Stimulated activated naive B cell treated with anti-CD40 and anti-IgM and Interleukin-4, amounts not matched to agents 10 μg/mL and 1 μg/mL and 100 μg/mL, for 72 hours (primary cell): ENCODE measurements around the gene LGALS4.
A peak's percentile ranks its signal among the peaks of the same experiment; 100 is the strongest.
"Not testable (repeated sequence)": the region's sequence is repeated elsewhere in the genome, so short reads cannot be mapped to it uniquely, and the experiment has no call there.

Experiments
- ATAC-seq, 2 donors: fragments of 150-1000 bp; cut with Tn5 transposase; replicated peaks; 2 replicates each; pipeline ENCODE4 v1.10.0; 2021; ENCODE audit warnings: moderate library complexity in 1 of 2
- DNase-seq: peaks from one replicate; pipeline ENCODE4 v3.0.0; 2021
- H3K27ac Mint-ChIP-seq: one replicate; pipeline ENCODE4 v1.8.0; 2022; ENCODE audit warnings: mild to moderate bottlenecking, mixed read lengths
- H3K27me3 Mint-ChIP-seq, 2 donors: one replicate each; pipeline ENCODE4 v1.8.0; 2022; ENCODE audit warnings: mixed read lengths in 2 of 2
- H3K36me3 Mint-ChIP-seq, 2 donors: one replicate each; pipeline ENCODE4 v1.8.0; 2022; ENCODE audit warnings: mixed read lengths in 2 of 2, mild to moderate bottlenecking in 1 of 2
- H3K4me1 Mint-ChIP-seq, 2 donors: one replicate each; pipeline ENCODE4 v1.8.0; 2022; ENCODE audit warnings: mixed read lengths in 2 of 2, mild to moderate bottlenecking in 1 of 2
- H3K4me3 Mint-ChIP-seq, 2 donors: one replicate each; pipeline ENCODE4 v1.8.0; 2022; ENCODE audit warnings: mild to moderate bottlenecking in 2 of 2, mixed read lengths in 2 of 2, moderate library complexity in 1 of 2
- H3K9me3 Mint-ChIP-seq, 2 donors: one replicate each; pipeline ENCODE4 v1.8.0; 2022; ENCODE audit warnings: mixed read lengths in 2 of 2, mild to moderate bottlenecking in 1 of 2

LGALS4 gene

DNA sequence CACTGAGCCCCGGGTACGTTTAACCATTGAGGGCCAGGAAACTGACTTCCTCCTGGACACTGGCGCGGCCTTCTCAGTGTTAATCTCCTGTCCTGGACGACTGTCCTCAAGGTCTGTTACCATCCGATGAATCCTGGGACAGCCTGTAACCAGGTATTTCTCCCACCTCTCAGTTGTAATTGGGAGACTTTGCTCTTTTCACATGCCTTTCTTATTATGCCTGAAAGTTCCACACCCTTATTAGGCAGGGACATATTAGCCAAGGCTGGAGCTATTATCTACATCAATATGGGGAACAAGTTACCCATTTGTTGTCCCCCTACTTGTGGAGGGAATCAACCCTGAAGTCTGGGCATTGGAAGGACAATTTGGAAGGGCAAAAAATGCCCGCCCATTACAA is 13.2 kb upstream of the LGALS4 start:
- peak overlapping the region; percentile 9 for H3K27ac Mint-ChIP-seq
- H3K4me3 Mint-ChIP-seq, H3K9me3 Mint-ChIP-seq, ATAC-seq, H3K27me3 Mint-ChIP-seq, DNase-seq: not testable (repeated sequence)
- peaks cover 41 to 56% of the 10 kb centered on the region in 2 donors for H3K36me3 Mint-ChIP-seq
- H3K4me1 Mint-ChIP-seq, result peaks cover 14 to 35% of the 10 kb centered on the region in 2 donors

DNA sequence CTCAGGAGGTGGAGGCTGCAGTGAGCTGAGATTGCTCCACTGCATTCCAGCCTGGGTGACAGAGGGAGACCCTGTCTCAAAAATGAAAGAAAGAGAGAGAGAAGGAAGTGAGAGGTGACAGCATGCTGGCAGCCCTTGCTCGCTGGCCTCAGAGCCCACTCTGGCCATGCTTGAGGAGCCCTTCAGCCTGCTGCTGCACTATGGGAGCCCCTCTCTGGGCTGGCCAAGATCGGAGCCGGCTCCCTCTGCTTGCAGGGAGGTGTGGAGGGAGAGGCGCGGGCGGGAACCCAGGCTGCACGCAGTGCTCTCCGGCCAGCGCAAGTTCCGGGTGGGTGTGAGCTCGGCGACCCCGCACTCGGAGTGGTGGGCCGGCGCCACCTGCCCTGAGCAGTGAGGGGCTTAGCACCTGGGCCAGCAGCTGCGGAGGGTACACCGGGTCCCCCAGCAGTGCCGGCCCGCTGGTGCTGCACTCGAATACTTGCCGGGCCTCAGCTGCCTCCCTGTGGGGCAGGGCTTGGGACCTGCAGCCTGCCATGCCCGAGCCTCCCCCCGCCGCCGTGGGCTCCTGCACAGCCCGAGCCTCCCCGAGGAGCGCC is 8.6 kb upstream of the LGALS4 start:
- Mint-ChIP-seq H3K4me1 (peaks cover 7 to 20% of the 10 kb centered on the region in 2 donors), H3K36me3 (peaks cover 49 to 52% of the 10 kb centered on the region in 2 donors), H3K27ac (peak overlapping the region; percentile 75)
- not testable (repeated sequence) for ATAC-seq, DNase-seq, H3K27me3 Mint-ChIP-seq, H3K4me3 Mint-ChIP-seq, H3K9me3 Mint-ChIP-seq

DNA sequence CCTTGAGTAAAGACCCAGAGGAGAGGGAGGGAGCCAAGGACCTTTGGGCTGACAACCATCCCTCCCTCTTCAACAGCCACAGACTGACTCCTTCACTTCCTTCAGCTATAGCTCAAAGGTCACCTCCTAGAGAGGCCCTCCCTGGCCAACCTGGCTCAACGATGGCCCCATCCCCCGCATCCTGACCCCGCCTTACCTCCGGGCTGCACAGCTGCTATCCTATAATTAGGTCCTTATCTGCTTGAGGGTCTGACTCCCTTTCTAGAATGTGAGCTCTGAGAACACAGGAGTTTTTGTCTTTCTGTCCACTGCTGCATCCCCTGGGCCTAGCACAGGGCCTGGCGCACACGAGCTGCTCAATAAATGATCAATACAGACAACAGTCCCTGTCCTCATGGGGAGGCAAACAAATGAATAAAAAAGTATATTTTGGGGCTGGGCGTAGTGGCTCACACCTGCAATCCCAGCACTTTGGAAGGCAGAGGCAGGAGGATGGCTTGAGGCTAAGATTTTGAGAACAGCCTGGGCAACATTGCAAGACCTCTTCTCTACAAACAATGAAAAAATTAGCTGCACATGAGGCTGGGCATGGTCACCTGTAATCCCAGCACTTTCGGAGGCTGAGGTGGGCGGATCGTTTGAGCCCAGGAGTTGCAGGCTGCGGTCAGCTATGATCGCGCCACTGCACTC is 6.6 kb upstream of the LGALS4 start:
- Mint-ChIP-seq H3K9me3 (peaks cover 6 to 7% of the 10 kb centered on the region in 2 donors), H3K36me3 (peaks cover 50 to 56% of the 10 kb centered on the region in 2 donors), H3K27ac (peak overlapping the region; percentile 52), H3K4me1 (peaks cover 5 to 20% of the 10 kb centered on the region in 2 donors), H3K27me3 (no peaks in the 10 kb centered on the region), H3K4me3 (no peak overlapping the region)
- DNase-seq (no peak), ATAC-seq (no peak)

DNA sequence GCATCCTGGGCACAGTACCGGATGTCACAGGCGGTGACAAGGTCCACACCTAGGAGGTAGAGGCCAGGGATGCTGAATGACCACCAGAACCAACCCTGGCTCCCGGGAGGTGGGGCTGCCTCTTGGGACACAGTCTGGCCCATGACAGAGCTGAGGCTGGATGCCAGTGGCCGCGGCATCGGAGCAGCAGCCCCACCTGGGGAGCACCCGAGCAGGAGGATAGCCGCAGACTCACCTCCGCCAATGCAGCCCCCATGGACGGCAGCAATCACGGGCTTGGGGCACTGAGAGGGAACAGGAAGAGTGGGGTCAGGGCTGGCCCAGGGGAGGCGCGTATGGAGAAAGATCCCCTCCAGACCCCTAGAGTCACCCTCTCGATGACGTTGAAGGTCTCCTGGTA is 4.3 kb upstream of the LGALS4 start:
- ATAC-seq, result no peak
- Mint-ChIP-seq H3K4me1 (peaks cover 1 to 13% of the 10 kb centered on the region in 2 donors), H3K4me3 (no peak overlapping the region), H3K9me3 (no peaks in the 10 kb centered on the region), H3K27ac (peak overlapping the region; percentile 3), H3K36me3 (peaks cover 33 to 36% of the 10 kb centered on the region in 2 donors), H3K27me3 (no peaks in the 10 kb centered on the region)
- DNase-seq, result no peak

DNA sequence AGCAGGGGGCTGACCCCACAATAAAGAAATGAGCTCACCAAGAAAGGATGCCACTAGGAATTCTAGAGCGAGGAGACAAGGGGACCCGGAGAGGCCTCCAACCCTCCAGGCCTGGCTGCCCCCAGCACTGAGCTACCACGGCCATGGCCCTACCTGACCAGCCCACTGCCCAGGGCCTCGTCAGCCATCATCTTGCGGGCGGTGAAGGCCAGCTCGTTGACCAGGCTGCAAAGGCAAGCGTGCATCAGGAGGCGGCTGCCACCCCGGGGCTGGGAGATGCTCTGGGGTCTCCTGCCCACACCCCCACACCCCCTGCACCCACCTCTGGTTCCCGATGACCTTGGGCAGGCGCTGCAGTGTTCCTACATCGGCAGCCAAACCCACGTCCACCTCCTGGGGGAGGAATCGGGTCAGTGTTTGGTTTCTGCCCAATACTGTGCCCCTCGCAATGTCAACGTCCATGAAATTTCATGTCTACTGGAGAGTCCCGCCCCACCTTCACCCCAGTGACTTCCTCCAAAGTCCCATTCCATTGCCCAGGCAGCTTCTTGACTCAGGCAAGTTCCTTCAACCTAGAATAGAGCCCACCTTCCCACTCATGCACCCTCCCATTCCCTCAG is 3.5 kb upstream of the LGALS4 start:
- no peaks in the 10 kb centered on the region for H3K27me3 Mint-ChIP-seq
- DNase-seq, result no peak
- peaks cover 28 to 36% of the 10 kb centered on the region in 2 donors for H3K36me3 Mint-ChIP-seq
- H3K4me3 Mint-ChIP-seq, result no peak overlapping the region
- no peaks in the 10 kb centered on the region for H3K9me3 Mint-ChIP-seq
- H3K27ac Mint-ChIP-seq, result no peak overlapping the region
- H3K4me1 Mint-ChIP-seq, result peaks cover 1 to 13% of the 10 kb centered on the region in 2 donors
- ATAC-seq, result no peak

DNA sequence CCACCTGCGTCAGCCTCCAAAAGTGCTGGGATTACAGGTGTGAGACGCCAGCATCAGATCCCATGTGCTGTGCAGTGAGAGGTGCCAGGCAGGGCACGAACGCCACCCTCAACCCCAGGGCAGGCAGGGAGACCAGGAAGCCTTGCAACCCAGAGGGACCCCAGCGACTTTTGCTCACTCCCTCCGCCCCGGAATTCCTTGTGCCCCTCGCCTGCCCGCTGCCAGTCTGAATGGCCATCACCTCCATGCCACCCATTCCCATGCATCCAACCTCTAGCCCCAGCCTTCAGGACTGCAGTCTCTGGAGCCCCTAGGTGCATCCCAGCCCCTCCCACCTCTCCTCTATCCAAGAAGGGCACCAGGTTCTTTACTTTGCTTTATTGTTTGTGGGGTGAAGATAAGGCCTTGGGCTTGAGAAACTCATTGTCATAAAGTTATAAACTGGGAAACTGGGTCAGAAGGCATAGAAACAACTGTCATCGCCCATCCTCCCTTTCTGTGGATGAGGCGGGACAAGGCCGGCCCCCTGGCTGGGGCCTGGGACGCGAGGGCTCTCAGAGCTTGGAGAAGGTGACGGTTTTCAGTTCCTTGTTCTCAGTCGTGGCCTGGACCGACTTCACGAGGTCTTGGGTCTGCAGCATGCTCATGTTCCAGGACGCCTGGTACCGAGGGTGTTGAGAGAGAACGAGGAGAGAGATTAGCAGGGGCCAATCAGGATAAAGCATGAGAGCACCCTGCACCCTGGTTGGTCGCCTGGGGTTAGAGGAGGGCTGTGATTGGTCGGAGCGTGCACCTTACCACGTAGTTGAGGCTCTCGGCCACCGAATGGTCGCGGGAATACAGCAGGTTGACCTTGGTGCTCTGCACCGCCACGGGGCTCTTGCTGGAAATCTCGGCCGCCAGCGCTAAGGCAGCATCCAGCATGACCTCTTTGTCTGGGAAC is 2.6 kb upstream of the LGALS4 start:
- H3K4me3 Mint-ChIP-seq, result no peak overlapping the region
- no peaks in the 10 kb centered on the region for H3K27me3 Mint-ChIP-seq
- no peaks in the 10 kb centered on the region for H3K9me3 Mint-ChIP-seq
- no peak for ATAC-seq
- DNase-seq, result no peak
- H3K36me3 Mint-ChIP-seq, result peaks cover 21 to 29% of the 10 kb centered on the region in 2 donors
- peaks cover 0 to 6% of the 10 kb centered on the region in 2 donors for H3K4me1 Mint-ChIP-seq
- no peak overlapping the region for H3K27ac Mint-ChIP-seq

DNA sequence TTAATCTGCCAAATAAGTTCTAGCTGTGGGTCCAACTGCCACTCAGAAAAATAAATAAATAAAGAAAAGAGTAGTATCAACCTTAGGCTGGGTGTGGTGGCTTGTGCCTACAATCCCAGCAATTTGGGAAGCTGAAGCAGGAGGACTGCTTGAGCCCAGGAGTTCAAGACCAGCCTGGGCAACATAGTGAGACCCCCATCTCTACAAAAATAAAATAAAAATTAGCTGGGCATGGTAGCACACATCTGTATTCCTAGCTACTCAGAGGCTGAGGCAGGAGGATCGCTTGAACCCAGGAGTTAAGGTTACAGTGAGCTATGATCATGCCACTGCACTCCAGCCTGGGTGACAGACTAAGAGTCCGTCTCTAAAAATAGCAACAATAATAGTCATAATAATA is 1.2 kb upstream of the LGALS4 start:
- not testable (repeated sequence) for H3K4me1 Mint-ChIP-seq, H3K27me3 Mint-ChIP-seq, H3K4me3 Mint-ChIP-seq, DNase-seq, ATAC-seq, H3K9me3 Mint-ChIP-seq, H3K27ac Mint-ChIP-seq
- H3K36me3 Mint-ChIP-seq, result peaks cover 17 to 28% of the 10 kb centered on the region in 2 donors

DNA sequence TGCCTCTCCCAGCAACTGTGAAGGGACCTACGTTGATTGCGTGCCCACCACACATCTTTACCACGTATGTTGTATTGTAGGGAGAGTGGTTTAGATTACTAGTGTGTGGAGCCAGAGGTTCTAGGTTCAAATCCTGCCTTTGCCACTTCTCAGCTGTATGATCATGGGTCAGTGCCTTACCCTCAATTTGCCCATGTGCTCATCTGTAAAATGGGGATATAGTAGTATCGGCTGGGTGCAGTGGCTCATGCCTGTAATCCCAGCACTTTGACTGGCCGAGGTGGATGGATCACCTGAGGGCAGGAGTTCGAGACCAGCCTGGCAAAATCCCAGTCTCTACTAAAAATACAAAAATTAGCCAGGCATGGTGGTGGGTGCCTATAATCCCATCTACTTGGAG is 578 bp upstream of the LGALS4 start:
- Mint-ChIP-seq H3K4me3 (no peak overlapping the region), H3K27me3 (no peaks in the 10 kb centered on the region), H3K36me3 (peaks cover 17 to 28% of the 10 kb centered on the region in 2 donors), H3K4me1 (peaks cover 0 to 1% of the 10 kb centered on the region in 2 donors), H3K9me3 (no peaks in the 10 kb centered on the region), H3K27ac (no peak overlapping the region)
- DNase-seq (no peak), ATAC-seq (no peak)

DNA sequence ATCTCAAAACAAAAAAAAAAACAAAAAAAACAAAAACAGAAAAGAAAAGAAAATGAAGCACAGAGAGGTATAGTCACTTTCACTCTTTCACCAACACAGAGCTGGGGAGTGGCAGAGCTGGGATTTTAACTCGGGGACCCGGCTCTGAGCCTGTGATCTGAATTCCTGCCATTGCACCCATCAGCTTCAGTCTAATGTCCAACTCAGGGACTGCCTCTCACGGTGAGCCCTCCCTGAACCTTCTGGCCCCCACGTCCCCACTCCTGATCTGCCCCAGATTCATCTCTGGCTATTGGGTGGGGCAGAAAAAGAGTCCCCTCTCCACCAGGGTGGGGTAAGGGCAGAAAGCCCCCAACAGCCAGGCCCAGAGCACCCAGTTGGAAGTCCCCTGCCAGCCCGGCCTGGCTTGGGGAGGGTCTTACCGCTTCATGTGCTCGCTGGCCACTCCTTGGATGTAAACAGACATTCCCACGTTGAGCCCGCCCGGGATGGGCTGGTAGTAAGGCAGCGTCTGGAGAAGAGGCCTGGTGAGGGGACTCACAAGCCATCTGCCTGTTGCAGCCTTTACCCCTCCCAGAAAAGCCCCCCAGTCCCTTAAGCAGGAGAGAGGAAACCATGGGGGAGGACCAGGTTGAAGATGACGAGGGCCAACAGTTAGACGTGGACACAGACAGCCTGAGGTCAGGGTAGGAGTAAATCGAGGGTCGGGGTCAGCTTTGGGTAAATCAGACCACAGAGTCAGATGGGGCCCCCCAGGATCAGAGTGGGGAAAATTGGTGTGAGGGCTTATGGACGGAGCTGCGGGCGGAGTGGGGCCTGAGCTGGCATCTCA is 520 bp downstream of the LGALS4 start:
- DNase-seq, result no peak
- ATAC-seq, result no peak
- Mint-ChIP-seq H3K36me3 (peaks cover 16 to 30% of the 10 kb centered on the region in 2 donors), H3K9me3 (no peaks in the 10 kb centered on the region), H3K4me3 (no peak overlapping the region), H3K27me3 (no peaks in the 10 kb centered on the region), H3K27ac (no peak overlapping the region), H3K4me1 (peaks cover 4 to 6% of the 10 kb centered on the region in 2 donors)

DNA sequence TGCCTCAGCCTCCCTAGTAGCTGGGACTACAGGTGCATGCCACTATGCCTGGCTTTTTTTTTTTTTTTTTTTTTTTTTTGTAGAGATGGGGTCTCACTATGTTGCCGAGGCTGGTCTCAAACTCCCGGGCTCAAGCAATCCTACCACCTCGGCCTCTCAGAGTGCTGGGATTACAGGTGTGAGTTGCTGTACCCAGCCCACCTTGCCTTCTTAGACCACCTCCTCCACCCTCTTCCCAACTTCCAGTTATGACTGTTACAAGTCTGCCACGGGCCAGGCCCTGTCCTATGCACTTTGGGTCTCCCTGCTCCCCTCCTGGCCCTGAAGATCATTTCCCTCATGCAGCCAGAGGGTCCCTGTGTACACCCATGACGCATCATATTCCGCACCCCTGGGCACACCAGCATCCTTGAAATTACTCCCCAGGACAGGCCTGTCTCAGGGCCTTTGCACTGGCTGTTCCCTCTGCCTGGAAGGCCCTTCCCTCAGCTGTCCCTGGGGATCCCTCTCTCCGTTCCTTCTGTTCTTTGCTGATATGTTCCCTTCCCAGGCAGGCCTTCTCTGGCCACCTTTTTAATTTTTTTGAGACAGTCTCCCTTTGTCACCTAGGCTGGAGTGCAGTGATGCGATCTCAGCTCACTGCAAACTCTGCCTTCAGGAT is 3.0 kb downstream of the LGALS4 start:
- DNase-seq (no peak), ATAC-seq (no peak)
- no peak overlapping the region for H3K27ac Mint-ChIP-seq

DNA sequence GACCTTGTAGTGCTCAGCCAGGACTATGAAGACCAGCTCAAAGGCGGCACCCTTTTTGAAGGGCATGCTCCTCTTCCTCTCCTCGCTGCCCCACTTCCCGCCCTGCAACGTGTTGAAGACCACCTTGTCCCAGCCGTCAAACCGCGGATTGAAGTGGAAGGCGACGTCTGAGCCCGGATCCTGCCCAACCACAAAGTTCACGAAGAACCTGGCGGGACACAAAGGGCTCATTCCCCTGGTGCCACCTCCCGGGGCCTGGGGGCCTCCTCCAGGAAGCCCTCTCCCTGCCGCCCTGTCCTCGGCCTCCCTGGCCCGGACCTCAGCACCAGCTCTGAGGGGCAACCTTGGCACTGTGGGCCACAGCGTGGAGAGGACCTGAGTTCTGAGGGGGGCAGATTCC is 4.0 kb downstream of the LGALS4 start:
- H3K27me3 Mint-ChIP-seq, result no peaks in the 10 kb centered on the region
- peaks cover 5 to 25% of the 10 kb centered on the region in 2 donors for H3K36me3 Mint-ChIP-seq
- ATAC-seq, result no peak
- peaks cover 12 to 13% of the 10 kb centered on the region in 2 donors for H3K4me1 Mint-ChIP-seq
- no peaks in the 10 kb centered on the region for H3K9me3 Mint-ChIP-seq
- H3K4me3 Mint-ChIP-seq, result no peak overlapping the region
- no peak for DNase-seq
- H3K27ac Mint-ChIP-seq, result no peak overlapping the region

More for the DNA sequence above, 3.0 kb downstream of the LGALS4 start:
- Mint-ChIP-seq H3K4me3 (no peak overlapping the region), H3K36me3 (peaks cover 3 to 18% of the 10 kb centered on the region in 2 donors), H3K27me3 (no peaks in the 10 kb centered on the region), H3K4me1 (peaks cover 12 to 13% of the 10 kb centered on the region in 2 donors), H3K9me3 (no peaks in the 10 kb centered on the region)

DNA sequence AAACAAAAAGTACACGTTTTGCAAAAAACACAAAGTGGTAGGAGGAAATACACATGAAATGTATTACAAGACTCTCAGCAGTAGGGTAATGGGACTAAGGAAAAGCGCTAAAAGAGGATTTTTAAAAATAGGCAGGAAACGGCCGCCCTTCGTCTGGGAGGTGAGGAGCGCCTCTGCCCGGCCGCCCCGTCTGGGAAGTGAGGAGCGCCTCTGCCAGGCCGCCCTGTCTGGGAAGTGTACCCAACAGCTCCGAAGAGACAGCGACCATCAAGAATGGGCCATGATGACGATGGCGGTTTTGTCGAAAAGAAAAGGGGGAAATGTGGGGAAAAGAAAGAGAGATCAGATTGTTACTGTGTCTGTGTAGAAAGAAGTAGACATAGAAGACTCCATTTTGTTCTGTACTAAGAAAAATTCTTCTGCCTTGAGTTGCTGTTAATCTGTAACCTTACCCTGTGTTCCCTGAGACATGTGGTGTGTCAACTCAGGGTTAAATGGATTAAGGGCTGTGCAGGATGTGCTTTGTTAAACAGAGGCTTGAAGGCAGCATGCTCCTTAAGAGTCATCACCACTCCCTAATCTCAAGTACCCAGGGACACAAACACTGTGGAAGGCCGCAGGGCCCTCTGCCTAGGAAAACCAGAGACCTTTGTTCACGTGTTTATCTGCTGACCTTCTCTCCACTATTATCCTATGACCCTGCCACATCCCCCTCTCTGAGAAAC is 5.2 kb downstream of the LGALS4 start:
- not testable (repeated sequence) for ATAC-seq, H3K27me3 Mint-ChIP-seq, H3K27ac Mint-ChIP-seq, H3K9me3 Mint-ChIP-seq, H3K4me3 Mint-ChIP-seq, DNase-seq
- Mint-ChIP-seq H3K4me1 (peaks cover 12 to 13% of the 10 kb centered on the region in 2 donors), H3K36me3 (peaks cover 4 to 25% of the 10 kb centered on the region in 2 donors)
